GM21576 (cell line): ENCODE measurements around the gene HSD17B7.
"Not testable (repeated sequence)": the region's sequence is repeated elsewhere in the genome, so short reads cannot be mapped to it uniquely, and the experiment has no call there.

ENCODE experiments used
- ATAC-seq: cut with Tn5 transposase; IDR thresholded peaks from one replicate; pipeline ENCODE4 v1.9.1; 2021; ENCODE audit warnings: mild to moderate bottlenecking, moderate library complexity; ENCODE audit not compliant: unreplicated experiment

HSD17B7 gene

GRCh38 chr1:162799995-162800830 lies 9.7 kb downstream of the HSD17B7 start:
- ATAC-seq: peak; percentile 59

DNA sequence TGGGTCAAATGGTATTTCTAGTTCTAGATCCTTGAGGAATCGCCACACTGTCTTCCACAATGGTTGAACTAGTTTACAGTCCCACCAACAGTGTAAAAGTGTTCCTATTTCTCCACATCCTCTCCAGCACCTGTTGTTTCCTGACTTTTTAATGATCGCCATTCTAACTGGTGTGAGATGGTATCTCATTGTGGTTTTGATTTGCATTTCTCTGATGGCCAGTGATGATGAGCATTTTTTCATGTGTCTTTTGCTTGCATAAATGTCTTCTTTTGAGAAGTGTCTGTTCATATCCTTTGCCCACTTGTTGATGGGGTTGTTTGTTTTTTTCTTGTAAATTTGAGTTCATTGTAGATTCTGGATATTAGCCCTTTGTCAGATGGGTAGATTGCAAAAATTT lies 17.0 kb downstream of the HSD17B7 start:
- not testable (repeated sequence) for ATAC-seq

- not testable (repeated sequence) for ATAC-seq
Measured at GRCh38 chr1:162812357-162812756, 21.9 kb downstream of the HSD17B7 start.

- ATAC-seq: not testable (repeated sequence)
Measured at GRCh38 chr1:162818136-162818535, 27.6 kb downstream of the HSD17B7 start.

GRCh38 chr1:162818666-162819065 lies 28.2 kb downstream of the HSD17B7 start:
- not testable (repeated sequence) for ATAC-seq

DNA sequence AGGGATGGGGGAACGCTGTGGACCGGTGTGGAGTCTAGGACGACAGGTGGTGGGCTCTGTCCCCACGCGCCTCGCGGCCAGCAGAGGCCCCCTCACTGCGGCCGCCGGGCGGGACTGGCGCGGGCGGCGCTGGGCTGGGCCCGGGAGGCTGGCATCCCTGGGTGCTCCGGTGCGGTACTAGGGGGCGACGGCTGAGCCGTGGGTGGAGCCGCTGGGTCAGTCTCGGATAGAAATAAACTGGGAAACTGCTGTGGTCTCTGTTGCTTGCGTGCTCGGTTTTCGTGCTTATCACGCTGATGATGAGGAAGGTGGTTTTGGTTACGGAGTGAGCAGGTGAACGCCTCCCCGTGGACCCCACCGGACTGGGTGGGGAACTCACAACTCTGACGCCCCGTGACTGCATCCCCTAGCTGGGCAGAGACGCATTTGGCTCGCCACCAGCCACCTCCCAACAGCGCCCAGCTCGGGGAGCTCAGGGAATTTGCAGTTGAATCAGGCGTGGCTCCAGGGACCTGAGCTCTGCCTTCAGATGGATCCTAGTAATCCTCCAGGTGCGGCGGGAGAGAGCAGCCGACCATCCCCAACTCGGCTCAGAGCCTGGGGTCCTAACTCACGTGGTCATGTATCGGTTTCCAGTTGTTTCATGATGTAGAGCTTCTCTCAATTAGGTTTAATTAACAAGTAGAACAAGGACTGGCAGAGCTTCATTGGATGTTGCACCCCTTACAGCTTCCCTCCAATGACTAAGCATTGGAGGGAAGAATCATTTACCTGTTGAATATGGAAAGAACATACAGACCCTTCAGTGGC lies 32.1 kb downstream of the HSD17B7 start:
- no peak for ATAC-seq

GRCh38 chr1:162823231-162823630 lies 32.7 kb downstream of the HSD17B7 start:
- ATAC-seq: no peak

DNA sequence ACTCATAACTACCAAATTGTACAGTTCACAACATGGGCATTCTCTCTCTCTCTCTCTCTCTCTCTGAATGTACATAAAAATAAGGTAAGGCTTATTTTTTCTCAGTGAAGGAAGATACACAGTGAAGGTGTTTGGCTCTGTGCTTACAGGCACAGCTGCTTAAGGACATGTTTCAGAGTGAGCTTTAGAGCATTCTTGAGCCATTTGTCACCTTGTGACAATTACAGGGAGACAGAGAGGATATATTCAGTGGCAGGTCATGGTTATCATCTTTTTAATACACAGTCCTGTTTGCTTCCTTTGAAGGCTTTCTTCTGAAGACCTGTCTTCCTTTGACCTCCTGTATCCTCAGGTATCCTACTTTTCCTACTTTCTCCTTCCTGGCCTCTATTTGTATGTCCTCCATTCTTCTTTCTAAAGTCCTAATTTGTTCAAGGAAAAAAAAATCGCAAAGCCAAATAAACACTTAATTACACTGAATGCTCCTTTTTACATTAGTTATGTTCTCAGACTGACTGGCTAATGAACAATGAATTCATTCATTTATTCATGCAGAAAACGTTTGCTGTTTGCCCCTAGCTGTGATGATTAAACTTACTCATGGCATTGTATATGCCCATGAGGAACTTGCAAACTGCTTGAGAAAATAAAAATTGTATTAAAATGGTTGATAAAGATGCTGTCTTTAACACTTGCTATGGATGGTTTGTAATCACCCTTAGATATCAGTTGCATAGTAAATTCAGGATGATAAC lies 33.4 kb downstream of the HSD17B7 start:
- ATAC-seq: no peak

DNA sequence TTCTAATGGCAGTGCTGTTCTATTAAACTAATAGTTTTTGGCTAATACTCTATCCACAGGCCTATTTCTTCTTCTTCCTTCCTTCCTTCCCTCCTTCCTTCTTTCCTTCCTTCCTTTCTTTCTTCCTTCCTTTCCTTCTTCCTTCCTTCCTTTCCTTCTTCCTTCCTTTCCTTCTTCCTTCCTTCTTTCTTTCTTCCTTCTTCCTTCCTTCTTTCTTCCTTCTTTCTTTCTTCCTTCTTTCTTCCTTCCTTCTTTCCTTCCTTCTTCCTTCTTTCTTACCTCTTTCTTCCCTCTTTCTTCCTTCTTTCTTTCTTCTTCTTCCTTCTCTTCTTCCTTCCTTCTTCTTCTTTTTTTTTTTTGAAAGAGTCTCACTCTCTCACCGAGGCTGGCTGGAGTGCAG lies 38.8 kb downstream of the HSD17B7 start:
- ATAC-seq: no peak

- ATAC-seq: no peak
Measured at GRCh38 chr1:162832470-162832869, 42.0 kb downstream of the HSD17B7 start.

- peak; percentile 92 for ATAC-seq
Measured at GRCh38 chr1:162835157-162835899, 44.8 kb downstream of the HSD17B7 start.

DNA sequence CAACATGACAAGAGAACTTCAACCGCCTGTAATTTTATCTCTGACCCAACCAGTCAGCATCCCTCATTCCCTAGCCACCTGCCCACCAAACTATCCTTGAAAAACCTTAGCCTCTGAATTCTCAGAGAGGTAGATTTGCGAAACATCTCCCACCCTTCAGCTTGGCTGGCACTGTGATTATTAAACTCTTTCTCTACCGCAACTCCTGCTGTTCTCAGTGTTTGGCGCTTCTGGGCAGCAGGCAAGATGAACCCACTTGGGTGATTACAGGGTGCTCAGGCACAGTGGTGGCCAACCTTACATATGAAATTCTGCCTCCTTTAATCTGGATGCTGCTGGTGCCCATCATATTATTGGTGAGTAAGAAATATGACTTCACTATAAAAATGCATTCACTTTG lies 48.4 kb downstream of the HSD17B7 start:
- ATAC-seq: no peak

GRCh38 chr1:162840250-162840839 lies 49.8 kb downstream of the HSD17B7 start:
- no peak for ATAC-seq

DNA sequence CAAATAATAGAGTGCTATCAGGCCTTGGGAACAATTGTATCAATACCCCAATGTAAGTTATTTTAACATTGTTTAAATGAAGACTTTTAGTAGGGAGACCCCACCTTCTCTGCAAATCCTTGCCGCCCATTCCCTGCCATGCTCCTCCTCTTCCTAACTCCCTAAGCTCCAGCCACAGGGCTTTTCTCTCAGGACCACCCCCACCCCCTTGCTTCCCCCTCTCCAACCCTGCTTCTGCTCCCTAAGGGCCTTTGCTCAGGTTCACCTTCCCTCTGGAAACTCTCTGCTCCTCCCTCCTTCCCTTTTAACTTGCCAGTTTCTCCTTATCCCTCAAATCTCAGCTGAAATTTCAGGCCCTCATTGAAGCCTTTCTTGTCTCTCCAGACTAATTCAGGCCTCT lies 53.7 kb downstream of the HSD17B7 start:
- no peak for ATAC-seq

- ATAC-seq: no peak
Measured at GRCh38 chr1:162846256-162847212, 56.0 kb downstream of the HSD17B7 start.

- ATAC-seq: no peak
Measured at GRCh38 chr1:162847839-162848453, 57.4 kb downstream of the HSD17B7 start.

GRCh38 chr1:162849711-162850110 lies 59.2 kb downstream of the HSD17B7 start:
- ATAC-seq: no peak

DNA sequence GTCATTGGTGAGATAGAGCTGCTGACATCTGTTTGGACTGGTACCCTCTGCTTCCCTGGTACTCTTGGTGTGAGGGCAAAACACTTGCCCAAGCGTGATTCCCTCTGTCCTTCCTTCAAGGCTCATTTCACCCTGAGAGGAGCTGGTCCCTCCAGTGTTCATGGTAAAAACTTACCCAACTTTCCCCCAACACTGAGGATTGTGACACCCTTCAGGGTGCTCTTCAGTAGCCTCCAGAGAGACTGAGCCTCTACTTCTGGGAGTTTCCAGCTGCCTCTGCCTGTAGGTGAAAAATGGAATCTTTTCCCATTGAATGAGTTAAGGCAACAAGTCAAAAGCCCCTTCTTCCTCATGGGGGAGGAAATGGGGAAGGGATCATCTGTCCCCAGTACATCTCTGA lies 60.8 kb downstream of the HSD17B7 start:
- no peak for ATAC-seq
